ENCODE measurements around the gene RPS4Y1. TPM values are rescaled to one million over a fixed set of nuclear protein-coding genes. Genes with fewer than 3 reads are reported as not detected.

Gene RPS4Y1
- total RNA-seq, 1 experiment from 2014 or later: 176 TPM

GRCh38 chrY:2835230-2835629 lies 6.2 kb upstream of the RPS4Y1 start:
- BruUV-seq (replicated peaks): no TSS peak
- ChIA-PET CTCF (no interaction called here), POLR2A (no interaction called here), RAD21 (ENCODE audit: low non-redundant PET in 1 of 2, low total read pairs in 2 of 2, uncharacterized antibody in 2 of 2, unreplicated experiment in 2 of 2) (no interaction called here)
- Histone ChIP-seq H3K4me1 (ENCODE audit: control insufficient read depth in 1 of 2, insufficient read depth in 2 of 2, low read length in 2 of 2) (no peaks in the 10 kb centered on the region), H3K27me3 (ENCODE audit: insufficient read depth, low read length) (no peaks in the 10 kb centered on the region), H3K4me2 (ENCODE audit: low read length) (no peak overlapping the region), H3K27ac (ENCODE audit: low read depth, low read length) (no peak overlapping the region), H3K4me3 (replicated peaks in 1 of 2; ENCODE audit: low read depth in 1 of 2, low read length in 2 of 2) (no peak overlapping the region), H3K9me3 (ENCODE audit: control insufficient read depth in 1 of 2, insufficient read depth in 1 of 2, low read depth in 1 of 2, low read length in 2 of 2) (no peaks in the 10 kb centered on the region), H2AFZ (ENCODE audit: low read depth, low read length, poor library complexity, severe bottlenecking) (no peak overlapping the region), H4K20me1 (ENCODE audit: insufficient read depth) (no peaks in the 10 kb centered on the region), H3K9ac (ENCODE audit: low read length) (no peak overlapping the region), H3K36me3 (ENCODE audit: control insufficient read depth in 1 of 2, insufficient read depth in 2 of 2, low read length in 2 of 2) (no peaks in the 10 kb centered on the region), H3K9me2 (ENCODE audit: insufficient read depth) (no peaks in the 10 kb centered on the region), H3K79me2 (ENCODE audit: insufficient read depth, low read length) (no peaks in the 10 kb centered on the region)
- no peak for DNase-seq (ENCODE audit: low read depth, low spot score)
- intact Hi-C loops (cut with micrococcal nuclease): no loop called here
- no peak for TF ChIP-seq SIN3A (IDR thresholded peaks at IDR 0.05; ENCODE audit: low read depth)
- TF ChIP-seq EZH2 (IDR thresholded peaks at IDR 0.05): no peak
- TF ChIP-seq EZH2phosphoT487 (IDR thresholded peaks at IDR 0.05; ENCODE audit: borderline replicate concordance): no peak
- no peak for ATAC-seq

GRCh38 chrY:2837078-2837477 lies 4.3 kb upstream of the RPS4Y1 start:
- Histone ChIP-seq H4K20me1 (ENCODE audit: insufficient read depth) (no peaks in the 10 kb centered on the region), H3K27ac (ENCODE audit: low read depth, low read length) (no peak overlapping the region), H3K36me3 (ENCODE audit: control insufficient read depth in 1 of 2, insufficient read depth in 2 of 2, low read length in 2 of 2) (no peaks in the 10 kb centered on the region), H3K4me1 (ENCODE audit: control insufficient read depth in 1 of 2, insufficient read depth in 2 of 2, low read length in 2 of 2) (no peaks in the 10 kb centered on the region), H3K4me3 (replicated peaks in 1 of 2; ENCODE audit: low read depth in 1 of 2, low read length in 2 of 2) (no peak overlapping the region), H3K79me2 (ENCODE audit: insufficient read depth, low read length) (peaks cover 6% of the 10 kb centered on the region; the same call in 1 of the 2 replicates), H3K27me3 (ENCODE audit: insufficient read depth, low read length) (no peaks in the 10 kb centered on the region), H3K9ac (ENCODE audit: low read length) (no peak overlapping the region), H3K4me2 (ENCODE audit: low read length) (no peak overlapping the region), H3K9me2 (ENCODE audit: insufficient read depth) (no peaks in the 10 kb centered on the region), H2AFZ (ENCODE audit: low read depth, low read length, poor library complexity, severe bottlenecking) (no peak overlapping the region), H3K9me3 (ENCODE audit: control insufficient read depth in 1 of 2, insufficient read depth in 1 of 2, low read depth in 1 of 2, low read length in 2 of 2) (no peaks in the 10 kb centered on the region)
- ATAC-seq (no peak), DNase-seq (ENCODE audit: low read depth, low spot score) (no peak)
- intact Hi-C loops (cut with micrococcal nuclease): no loop called here
- ChIA-PET POLR2A (no interaction called here), CTCF (no interaction called here), RAD21 (ENCODE audit: low non-redundant PET in 1 of 2, low total read pairs in 2 of 2, uncharacterized antibody in 2 of 2, unreplicated experiment in 2 of 2) (no interaction called here)
- no TSS peak for BruUV-seq (replicated peaks)
- no peak for TF ChIP-seq ZNF274 (IDR thresholded peaks at IDR 0.05; ENCODE audit: low read depth, low read length)

GRCh38 chrY:2837932-2838331 lies 3.5 kb upstream of the RPS4Y1 start:
- H3K27ac ChIP-seq (ENCODE audit: low read depth, low read length): no peak overlapping the region
- H4K20me1 ChIP-seq (ENCODE audit: insufficient read depth): no peaks in the 10 kb centered on the region
- ChIA-PET RAD21 (ENCODE audit: low non-redundant PET in 1 of 2, low total read pairs in 2 of 2, uncharacterized antibody in 2 of 2, unreplicated experiment in 2 of 2) (no interaction called here), CTCF (no interaction called here), POLR2A (no interaction called here)
- H3K9me3 ChIP-seq (ENCODE audit: control insufficient read depth in 1 of 2, insufficient read depth in 1 of 2, low read depth in 1 of 2, low read length in 2 of 2): no peaks in the 10 kb centered on the region
- H3K4me2 ChIP-seq (ENCODE audit: low read length): no peak overlapping the region
- H3K79me2 ChIP-seq (ENCODE audit: insufficient read depth, low read length): peaks cover 14% of the 10 kb centered on the region
- no peak overlapping the region for H2AFZ ChIP-seq (ENCODE audit: low read depth, low read length, poor library complexity, severe bottlenecking)
- ATAC-seq (no peak), DNase-seq (ENCODE audit: low read depth, low spot score) (no peak)
- H3K4me3 ChIP-seq (replicated peaks in 1 of 2; ENCODE audit: low read depth in 1 of 2, low read length in 2 of 2): no peak overlapping the region
- no peaks in the 10 kb centered on the region; a peak in 1 of 4 replicates for H3K4me1 ChIP-seq (ENCODE audit: control insufficient read depth in 1 of 2, insufficient read depth in 2 of 2, low read length in 2 of 2)
- H3K36me3 ChIP-seq (ENCODE audit: control insufficient read depth in 1 of 2, insufficient read depth in 2 of 2, low read length in 2 of 2): no peaks in the 10 kb centered on the region
- no TSS peak for BruUV-seq (replicated peaks)
- H3K9ac ChIP-seq (ENCODE audit: low read length): no peak overlapping the region
- no peaks in the 10 kb centered on the region for H3K27me3 ChIP-seq (ENCODE audit: insufficient read depth, low read length)
- H3K9me2 ChIP-seq (ENCODE audit: insufficient read depth): no peaks in the 10 kb centered on the region
- intact Hi-C loops (cut with micrococcal nuclease): no loop called here
- TF ChIP-seq EZH2phosphoT487 (IDR thresholded peaks at IDR 0.05; ENCODE audit: borderline replicate concordance): no peak
- TF ChIP-seq MAX (IDR thresholded peaks at IDR 0.05): no peak
- TF ChIP-seq SIN3A (IDR thresholded peaks at IDR 0.05; ENCODE audit: low read depth): no peak
- no peak for TF ChIP-seq CBX3 (IDR thresholded peaks at IDR 0.05; ENCODE audit: low read depth)
- TF ChIP-seq REST (IDR thresholded peaks at IDR 0.05; ENCODE audit: low read depth): no peak
- no peak for TF ChIP-seq ELF1 (IDR thresholded peaks at IDR 0.05; ENCODE audit: borderline replicate concordance, low read depth)
